OCI-LY3 (cell line): ENCODE data around the gene IL17A.

Experiments
- H2AFZ ChIP-seq: fragments of 200-600, 300-600 bp; shearing (Covaris generic); 2 replicates; pipeline ENCODE4 v1.6.0; 2014; ENCODE audit warnings: antibody characterized with exemption, low read depth, low read length
- H3K27ac ChIP-seq: fragments of 200-600, 300-600 bp; sonication (generic); 2 replicates; pipeline ENCODE4 v1.5.1; 2014; ENCODE audit warnings: mild to moderate bottlenecking, low read length, moderate library complexity, mixed read lengths
- H3K27me3 ChIP-seq: fragments of 200-600, 300-600 bp; sonication (generic); 2 replicates; pipeline ENCODE4 v1.6.1; 2014; ENCODE audit warnings: low read depth, low read length, mixed read lengths
- H3K36me3 ChIP-seq: fragments of 200-600, 300-600 bp; sonication (generic); replicated peaks from 2 replicates; pipeline ENCODE3; 2014; ENCODE audit warnings: low read depth, low read length, mixed read lengths
- H3K4me1 ChIP-seq: fragments of 300-600, 200-600 bp; sonication (generic); 2 replicates; pipeline ENCODE4 v1.6.1; 2014; ENCODE audit warnings: low read length, mixed read lengths
- H3K4me2 ChIP-seq: fragments of 200-600, 300-600 bp; sonication (generic); 2 replicates; pipeline ENCODE4 v1.6.1; 2014; ENCODE audit warnings: low read length, mixed read lengths
- H3K4me3 ChIP-seq: fragments of 300-600, 200-600 bp; sonication (generic); 2 replicates; pipeline ENCODE4 v1.5.1; 2014; ENCODE audit warnings: antibody characterized with exemption, mild to moderate bottlenecking, low read length, moderate library complexity
- H3K79me2 ChIP-seq: fragments of 300-600, 200-600 bp; shearing (Covaris generic); 2 replicates; pipeline ENCODE4 v1.6.1; 2014; ENCODE audit warnings: mild to moderate bottlenecking, low read length, mixed read lengths
- H3K9ac ChIP-seq: fragments of 300-600, 200-600 bp; shearing (Covaris generic); 2 replicates; pipeline ENCODE4 v1.6.0; 2014; ENCODE audit warnings: mild to moderate bottlenecking, low read length, moderate library complexity
- H3K9me3 ChIP-seq: fragments of 200-600, 300-600 bp; shearing (Covaris generic); 2 replicates; pipeline ENCODE4 v1.6.1; 2014; ENCODE audit warnings: low read length, mixed read lengths; ENCODE audit not compliant: insufficient read depth
- H4K20me1 ChIP-seq: fragments of 200-600, 300-600 bp; sonication (generic); 2 replicates; pipeline ENCODE4 v1.6.1; 2016; ENCODE audit warnings: low read length, mixed read lengths; ENCODE audit not compliant: insufficient read depth
- EZH2phosphoT487 ChIP-seq: fragments of 200-600 bp; shearing (Covaris generic); IDR thresholded peaks from 2 replicates; pipeline ENCODE4 v1.6.1; 2018; ENCODE audit warnings: antibody characterized with exemption, mixed run types, low read depth
- TF ChIP-seq, protein P1 (sequence below): fragments of 200-600, 300-600 bp; sonication (generic); IDR thresholded peaks from 2 replicates; pipeline ENCODE4 v1.5.1; 2014; ENCODE audit warnings: antibody characterized with exemption, low read length, low read depth

The IL17A gene

GRCh38 chr6:52152711-52153160 is 33.4 kb upstream of the IL17A start:
- TF ChIP-seq EZH2phosphoT487: no peak
- TF ChIP-seq, protein P1, sequence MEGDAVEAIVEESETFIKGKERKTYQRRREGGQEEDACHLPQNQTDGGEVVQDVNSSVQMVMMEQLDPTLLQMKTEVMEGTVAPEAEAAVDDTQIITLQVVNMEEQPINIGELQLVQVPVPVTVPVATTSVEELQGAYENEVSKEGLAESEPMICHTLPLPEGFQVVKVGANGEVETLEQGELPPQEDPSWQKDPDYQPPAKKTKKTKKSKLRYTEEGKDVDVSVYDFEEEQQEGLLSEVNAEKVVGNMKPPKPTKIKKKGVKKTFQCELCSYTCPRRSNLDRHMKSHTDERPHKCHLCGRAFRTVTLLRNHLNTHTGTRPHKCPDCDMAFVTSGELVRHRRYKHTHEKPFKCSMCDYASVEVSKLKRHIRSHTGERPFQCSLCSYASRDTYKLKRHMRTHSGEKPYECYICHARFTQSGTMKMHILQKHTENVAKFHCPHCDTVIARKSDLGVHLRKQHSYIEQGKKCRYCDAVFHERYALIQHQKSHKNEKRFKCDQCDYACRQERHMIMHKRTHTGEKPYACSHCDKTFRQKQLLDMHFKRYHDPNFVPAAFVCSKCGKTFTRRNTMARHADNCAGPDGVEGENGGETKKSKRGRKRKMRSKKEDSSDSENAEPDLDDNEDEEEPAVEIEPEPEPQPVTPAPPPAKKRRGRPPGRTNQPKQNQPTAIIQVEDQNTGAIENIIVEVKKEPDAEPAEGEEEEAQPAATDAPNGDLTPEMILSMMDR: no peak
- no peak overlapping the region for H3K9ac ChIP-seq
- no peak overlapping the region for H3K27ac ChIP-seq
- no peak overlapping the region for H2AFZ ChIP-seq
- peaks cover 16% of the 10 kb centered on the region for H3K27me3 ChIP-seq
- no peaks in the 10 kb centered on the region for H4K20me1 ChIP-seq
- no peaks in the 10 kb centered on the region for H3K79me2 ChIP-seq
- no peaks in the 10 kb centered on the region for H3K36me3 ChIP-seq
- no peak overlapping the region for H3K4me3 ChIP-seq
- no peaks in the 10 kb centered on the region for H3K9me3 ChIP-seq
- no peak overlapping the region for H3K4me2 ChIP-seq
- peaks cover 31% of the 10 kb centered on the region for H3K4me1 ChIP-seq

- H3K4me2 ChIP-seq: no peak overlapping the region
- no peaks in the 10 kb centered on the region for H4K20me1 ChIP-seq
- peaks cover 38% of the 10 kb centered on the region for H3K4me1 ChIP-seq
- H3K36me3 ChIP-seq: peaks cover 11% of the 10 kb centered on the region
- H2AFZ ChIP-seq: no peak overlapping the region
- no peak overlapping the region for H3K4me3 ChIP-seq
- H3K79me2 ChIP-seq: no peaks in the 10 kb centered on the region
- no peak overlapping the region for H3K9ac ChIP-seq
- peaks cover 7% of the 10 kb centered on the region; the same call in 1 of the 2 replicates for H3K27me3 ChIP-seq
- peaks cover 7% of the 10 kb centered on the region; the same call in 1 of the 2 replicates for H3K9me3 ChIP-seq
- no peak overlapping the region for H3K27ac ChIP-seq
- TF ChIP-seq, protein P1: no peak
- no peak for TF ChIP-seq EZH2phosphoT487
Observed at GRCh38 chr6:52154381-52154780, 31.8 kb upstream of the IL17A start.

GRCh38 chr6:52155791-52156576 is 30.2 kb upstream of the IL17A start:
- peaks cover 21% of the 10 kb centered on the region for H3K36me3 ChIP-seq
- H3K4me1 ChIP-seq: peaks cover 38% of the 10 kb centered on the region
- H3K27me3 ChIP-seq: 0 out of 2 replicates have a peak, but pooled peaks cover 5% of the 10 kb centered on the region
- H3K9ac ChIP-seq: no peak overlapping the region
- peak overlapping the region; percentile 21 for H3K4me2 ChIP-seq
- no peak overlapping the region for H3K4me3 ChIP-seq
- no peaks in the 10 kb centered on the region for H4K20me1 ChIP-seq
- no peaks in the 10 kb centered on the region for H3K79me2 ChIP-seq
- H3K27ac ChIP-seq: no peak overlapping the region
- no peak overlapping the region for H2AFZ ChIP-seq
- H3K9me3 ChIP-seq: peaks cover 21% of the 10 kb centered on the region
- no peak for TF ChIP-seq EZH2phosphoT487
- TF ChIP-seq, protein P1: no peak

DNA sequence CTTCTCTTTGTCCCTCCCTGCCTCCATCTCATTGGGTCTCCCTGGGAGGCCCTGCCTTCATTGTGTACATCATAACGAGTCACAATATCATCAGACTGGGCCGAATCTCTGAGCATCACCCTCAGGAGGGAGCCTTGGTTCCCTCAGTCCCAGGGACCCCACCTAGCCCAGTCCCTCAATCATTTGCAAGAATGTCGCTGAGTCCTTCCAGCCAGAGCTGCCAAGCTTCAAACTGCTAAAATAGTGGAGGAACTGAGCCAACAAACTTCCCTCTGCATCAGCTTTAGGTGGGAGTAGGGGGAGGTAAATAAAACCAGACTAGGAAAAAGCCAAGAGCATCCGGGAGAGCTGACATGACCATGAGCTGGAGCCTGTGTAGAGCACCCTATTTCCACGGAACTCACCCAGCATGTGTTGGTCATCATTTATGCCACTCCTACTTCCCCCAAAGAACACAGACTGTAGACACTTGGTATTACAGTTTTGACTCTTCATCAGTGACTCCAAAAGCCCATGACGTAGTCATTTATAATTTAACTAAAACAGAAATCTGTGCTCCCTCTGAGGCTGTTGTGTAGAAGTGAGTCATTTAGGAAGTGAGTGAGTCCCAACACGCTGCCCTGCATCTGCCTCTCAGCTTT is 28.8 kb upstream of the IL17A start:
- Histone ChIP-seq H3K9me3 (peaks cover 26% of the 10 kb centered on the region), H3K4me1 (peaks cover 51% of the 10 kb centered on the region), H3K36me3 (peaks cover 21% of the 10 kb centered on the region), H3K9ac (peak overlapping the region; percentile 52), H3K27me3 (0 out of 2 replicates have a peak, but pooled peaks cover 4% of the 10 kb centered on the region), H3K27ac (peak overlapping the region; percentile 85), H2AFZ (peak overlapping the region; percentile 48; the same call in 1 of the 2 replicates), H3K79me2 (no peaks in the 10 kb centered on the region), H3K4me3 (peak overlapping the region; percentile 69), H4K20me1 (no peaks in the 10 kb centered on the region), H3K4me2 (peak overlapping the region; percentile 87)
- TF ChIP-seq, protein P1: no peak
- no peak for TF ChIP-seq EZH2phosphoT487
